Activated T-cell treated with anti-CD3 and anti-CD28 coated beads, Interleukin-2, amount 50 U/mL, for 72 hours (primary cell): Measurements from ENCODE around the gene TRPC4. TPM values are rescaled to one million over a fixed set of nuclear protein-coding genes. Genes with fewer than 3 reads are reported as not detected.

ENCODE experiments used
- ATAC-seq, 2 donors: fragments of 150-1000 bp; cut with Tn5 transposase; replicated peaks in 1 of 2; 2 replicates each; pipeline ENCODE4 v1.10.0; 2021; ENCODE audit warnings: moderate library complexity in 2 of 2, mild to moderate bottlenecking in 1 of 2
- DNase-seq, 2 donors: peaks; one replicate each; pipeline ENCODE4 v3.0.0; 2021 to 2022; ENCODE audit warnings: mixed read lengths in 1 of 2
- H3K27ac Mint-ChIP-seq: one replicate; pipeline ENCODE4 v1.8.0; 2022; ENCODE audit warnings: mild to moderate bottlenecking, moderate library complexity, mixed read lengths
- H3K27me3 Mint-ChIP-seq: one replicate; pipeline ENCODE4 v1.8.0; 2022; ENCODE audit warnings: low read depth, mixed read lengths
- H3K36me3 Mint-ChIP-seq, 2 donors: one replicate each; pipeline ENCODE4 v1.8.0; 2022; ENCODE audit warnings: mixed read lengths in 2 of 2, mild to moderate bottlenecking in 1 of 2; ENCODE audit not compliant: insufficient read depth in 2 of 2
- H3K4me1 Mint-ChIP-seq: one replicate; pipeline ENCODE4 v1.8.0; 2022; ENCODE audit warnings: low read depth, mixed read lengths
- H3K4me3 Mint-ChIP-seq, 2 donors: one replicate each; pipeline ENCODE4 v1.8.0; 2022; ENCODE audit warnings: mild to moderate bottlenecking in 2 of 2, mixed read lengths in 2 of 2, moderate library complexity in 2 of 2
- H3K9me3 Mint-ChIP-seq, 2 donors: one replicate each; pipeline ENCODE4 v1.8.0; 2022; ENCODE audit warnings: mixed read lengths in 2 of 2
- total RNA-seq, 2 donors: library from RNA; stranded (reverse); gene quantifications; one replicate each; pipeline ENCODE4 v1.2.3, GENCODE V29; 2022

TRPC4 gene
- total RNA-seq, 2 donors from 2014 or later = not detected

GRCh38 chr13:37700887-37701286 lies 168.7 kb downstream of the TRPC4 start:
- no peak overlapping the region for H3K27ac Mint-ChIP-seq
- H3K36me3 Mint-ChIP-seq = no peaks in the 10 kb centered on the region
- DNase-seq (no peak), ATAC-seq (no peak)
- no peak overlapping the region for H3K4me3 Mint-ChIP-seq
- H3K9me3 Mint-ChIP-seq = peaks cover 0 to 5% of the 10 kb centered on the region in 2 donors
- H3K27me3 Mint-ChIP-seq = no peaks in the 10 kb centered on the region
- H3K4me1 Mint-ChIP-seq = no peaks in the 10 kb centered on the region

GRCh38 chr13:37695200-37695599 lies 174.4 kb downstream of the TRPC4 start:
- no peak overlapping the region for H3K4me3 Mint-ChIP-seq
- H3K4me1 Mint-ChIP-seq = no peaks in the 10 kb centered on the region
- ATAC-seq (no peak), DNase-seq (no peak)
- no peaks in the 10 kb centered on the region for H3K36me3 Mint-ChIP-seq
- peaks cover 2 to 7% of the 10 kb centered on the region in 2 donors for H3K9me3 Mint-ChIP-seq
- no peaks in the 10 kb centered on the region for H3K27me3 Mint-ChIP-seq
- H3K27ac Mint-ChIP-seq = no peak overlapping the region

GRCh38 chr13:37690361-37690760 lies 179.2 kb downstream of the TRPC4 start:
- ATAC-seq (no peak), DNase-seq (no peak)
- Mint-ChIP-seq H3K27me3 (no peaks in the 10 kb centered on the region), H3K27ac (no peak overlapping the region), H3K4me1 (no peaks in the 10 kb centered on the region), H3K36me3 (no peaks in the 10 kb centered on the region), H3K9me3 (peaks cover 1 to 3% of the 10 kb centered on the region in 2 donors), H3K4me3 (no peak overlapping the region)

GRCh38 chr13:37686501-37686900 lies 183.1 kb downstream of the TRPC4 start:
- no peaks in the 10 kb centered on the region for H3K36me3 Mint-ChIP-seq
- DNase-seq (no peak), ATAC-seq (no peak)
- H3K27ac Mint-ChIP-seq = no peak overlapping the region
- H3K27me3 Mint-ChIP-seq = no peaks in the 10 kb centered on the region
- no peaks in the 10 kb centered on the region for H3K4me1 Mint-ChIP-seq
- no peak overlapping the region for H3K4me3 Mint-ChIP-seq
- H3K9me3 Mint-ChIP-seq = no peaks in the 10 kb centered on the region

- H3K36me3 Mint-ChIP-seq = no peaks in the 10 kb centered on the region
Measured at GRCh38 chr13:37685206-37685605, 184.4 kb downstream of the TRPC4 start.

GRCh38 chr13:37682496-37682895 lies 187.1 kb downstream of the TRPC4 start:
- Mint-ChIP-seq H3K27me3 (no peaks in the 10 kb centered on the region), H3K9me3 (no peaks in the 10 kb centered on the region), H3K4me3 (no peak overlapping the region), H3K4me1 (no peaks in the 10 kb centered on the region), H3K27ac (no peak overlapping the region), H3K36me3 (no peaks in the 10 kb centered on the region)
- DNase-seq (no peak), ATAC-seq (no peak)

More at GRCh38 chr13:37685206-37685605, 184.4 kb downstream of the TRPC4 start:
- no peaks in the 10 kb centered on the region for H3K9me3 Mint-ChIP-seq
- H3K27me3 Mint-ChIP-seq = no peaks in the 10 kb centered on the region
- no peak overlapping the region for H3K4me3 Mint-ChIP-seq
- H3K27ac Mint-ChIP-seq = no peak overlapping the region
- DNase-seq = no peak
- no peaks in the 10 kb centered on the region for H3K4me1 Mint-ChIP-seq
- no peak for ATAC-seq

GRCh38 chr13:37681281-37682032 lies 188.1 kb downstream of the TRPC4 start:
- no peaks in the 10 kb centered on the region for H3K36me3 Mint-ChIP-seq

GRCh38 chr13:37680137-37680536 lies 189.4 kb downstream of the TRPC4 start:
- Mint-ChIP-seq H3K4me3 (no peak overlapping the region), H3K4me1 (no peaks in the 10 kb centered on the region), H3K9me3 (no peaks in the 10 kb centered on the region), H3K36me3 (no peaks in the 10 kb centered on the region), H3K27me3 (no peaks in the 10 kb centered on the region), H3K27ac (no peak overlapping the region)
- no peak for ATAC-seq
- DNase-seq = no peak

More at GRCh38 chr13:37681281-37682032, 188.1 kb downstream of the TRPC4 start:
- no peak overlapping the region for H3K27ac Mint-ChIP-seq
- no peak overlapping the region for H3K4me3 Mint-ChIP-seq
- H3K9me3 Mint-ChIP-seq = no peaks in the 10 kb centered on the region
- no peak for ATAC-seq
- no peaks in the 10 kb centered on the region for H3K27me3 Mint-ChIP-seq
- DNase-seq = no peak
- no peaks in the 10 kb centered on the region for H3K4me1 Mint-ChIP-seq

GRCh38 chr13:37679043-37679442 lies 190.5 kb downstream of the TRPC4 start:
- Mint-ChIP-seq H3K27ac (no peak overlapping the region), H3K36me3 (no peaks in the 10 kb centered on the region), H3K4me3 (no peak overlapping the region), H3K9me3 (no peaks in the 10 kb centered on the region), H3K4me1 (no peaks in the 10 kb centered on the region), H3K27me3 (no peaks in the 10 kb centered on the region)
- ATAC-seq (no peak), DNase-seq (no peak)

GRCh38 chr13:37669845-37670244 lies 199.7 kb downstream of the TRPC4 start:
- no peak overlapping the region for H3K27ac Mint-ChIP-seq
- ATAC-seq (no peak), DNase-seq (no peak)
- H3K36me3 Mint-ChIP-seq = no peaks in the 10 kb centered on the region
- H3K9me3 Mint-ChIP-seq = peaks cover 0 to 5% of the 10 kb centered on the region in 2 donors
- no peaks in the 10 kb centered on the region for H3K27me3 Mint-ChIP-seq
- H3K4me3 Mint-ChIP-seq = no peak overlapping the region
- H3K4me1 Mint-ChIP-seq = no peaks in the 10 kb centered on the region

GRCh38 chr13:37667702-37668101 lies 201.9 kb downstream of the TRPC4 start:
- H3K27ac Mint-ChIP-seq = no peak overlapping the region
- H3K36me3 Mint-ChIP-seq = no peaks in the 10 kb centered on the region
- peaks cover 2 to 5% of the 10 kb centered on the region in 2 donors for H3K9me3 Mint-ChIP-seq
- DNase-seq = no peak
- H3K4me1 Mint-ChIP-seq = no peaks in the 10 kb centered on the region
- H3K4me3 Mint-ChIP-seq = no peak overlapping the region
- ATAC-seq = no peak
- no peaks in the 10 kb centered on the region for H3K27me3 Mint-ChIP-seq

GRCh38 chr13:37666036-37666435 lies 203.5 kb downstream of the TRPC4 start:
- ATAC-seq (no peak), DNase-seq (no peak)
- Mint-ChIP-seq H3K4me3 (no peak overlapping the region), H3K36me3 (no peaks in the 10 kb centered on the region), H3K27me3 (no peaks in the 10 kb centered on the region), H3K9me3 (peaks cover 2 to 5% of the 10 kb centered on the region in 2 donors), H3K27ac (no peak overlapping the region), H3K4me1 (no peaks in the 10 kb centered on the region)

- Mint-ChIP-seq H3K9me3 (peaks cover 2 to 5% of the 10 kb centered on the region in 2 donors), H3K27ac (no peak overlapping the region), H3K4me3 (no peak overlapping the region), H3K4me1 (no peaks in the 10 kb centered on the region), H3K27me3 (no peaks in the 10 kb centered on the region), H3K36me3 (no peaks in the 10 kb centered on the region)
- no peak for ATAC-seq
- DNase-seq = no peak
Measured at GRCh38 chr13:37665420-37665819, 204.2 kb downstream of the TRPC4 start.

- Mint-ChIP-seq H3K4me3 (no peak overlapping the region), H3K27ac (no peak overlapping the region), H3K36me3 (no peaks in the 10 kb centered on the region), H3K4me1 (no peaks in the 10 kb centered on the region), H3K27me3 (no peaks in the 10 kb centered on the region), H3K9me3 (peaks cover 2 to 5% of the 10 kb centered on the region in 2 donors)
- DNase-seq (no peak), ATAC-seq (no peak)
Measured at GRCh38 chr13:37663724-37664123, 205.8 kb downstream of the TRPC4 start.
